ENCODE measurements around the gene PIAS2. TPM values are rescaled to one million over a fixed set of nuclear protein-coding genes. Genes with fewer than 3 reads are reported as not detected.

PIAS2 gene
- total RNA-seq, 2 donors from 2014 or later: 16.3 to 35.2 TPM

DNA sequence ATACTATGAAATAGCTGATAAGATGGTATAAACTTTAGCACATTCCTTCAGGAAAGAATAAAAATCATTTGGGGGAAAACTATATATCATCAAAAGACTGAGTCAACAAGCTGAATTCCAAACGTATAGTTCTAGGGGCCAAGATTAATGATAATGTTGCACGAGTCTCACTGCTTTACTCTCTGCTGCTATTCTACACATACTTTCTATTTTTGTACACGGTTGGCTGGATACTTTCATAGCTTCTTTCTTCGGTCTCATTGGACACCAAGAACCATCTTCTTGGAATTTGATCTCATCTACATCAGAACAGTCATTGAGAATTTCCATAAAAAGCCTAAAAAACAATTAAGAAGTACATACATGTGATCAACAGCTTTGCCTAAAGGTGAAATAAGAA is 87.8 kb downstream of the PIAS2 start:
- Histone ChIP-seq H3K4me3 (no peak overlapping the region), H3K27ac (no peak overlapping the region), H3K4me1 (replicated peaks) (no peaks in the 10 kb centered on the region), H3K9me3 (no peaks in the 10 kb centered on the region), H3K27me3 (replicated peaks; ENCODE audit: insufficient read depth) (no peaks in the 10 kb centered on the region), H3K36me3 (no peaks in the 10 kb centered on the region)
- intact Hi-C loops (cut with DNase I): no loop called here
- 78% methylated on average over 4 of the region's 4 CpGs for WGBS
- no peak for DNase-seq (ENCODE audit: low spot score)
- no peak for TF ChIP-seq POLR2AphosphoS5 (IDR thresholded peaks at IDR 0.05)
- TF ChIP-seq, protein P1, sequence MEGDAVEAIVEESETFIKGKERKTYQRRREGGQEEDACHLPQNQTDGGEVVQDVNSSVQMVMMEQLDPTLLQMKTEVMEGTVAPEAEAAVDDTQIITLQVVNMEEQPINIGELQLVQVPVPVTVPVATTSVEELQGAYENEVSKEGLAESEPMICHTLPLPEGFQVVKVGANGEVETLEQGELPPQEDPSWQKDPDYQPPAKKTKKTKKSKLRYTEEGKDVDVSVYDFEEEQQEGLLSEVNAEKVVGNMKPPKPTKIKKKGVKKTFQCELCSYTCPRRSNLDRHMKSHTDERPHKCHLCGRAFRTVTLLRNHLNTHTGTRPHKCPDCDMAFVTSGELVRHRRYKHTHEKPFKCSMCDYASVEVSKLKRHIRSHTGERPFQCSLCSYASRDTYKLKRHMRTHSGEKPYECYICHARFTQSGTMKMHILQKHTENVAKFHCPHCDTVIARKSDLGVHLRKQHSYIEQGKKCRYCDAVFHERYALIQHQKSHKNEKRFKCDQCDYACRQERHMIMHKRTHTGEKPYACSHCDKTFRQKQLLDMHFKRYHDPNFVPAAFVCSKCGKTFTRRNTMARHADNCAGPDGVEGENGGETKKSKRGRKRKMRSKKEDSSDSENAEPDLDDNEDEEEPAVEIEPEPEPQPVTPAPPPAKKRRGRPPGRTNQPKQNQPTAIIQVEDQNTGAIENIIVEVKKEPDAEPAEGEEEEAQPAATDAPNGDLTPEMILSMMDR (IDR thresholded peaks at IDR 0.05): no peak
- no peak for TF ChIP-seq POLR2A (IDR thresholded peaks at IDR 0.05)

DNA sequence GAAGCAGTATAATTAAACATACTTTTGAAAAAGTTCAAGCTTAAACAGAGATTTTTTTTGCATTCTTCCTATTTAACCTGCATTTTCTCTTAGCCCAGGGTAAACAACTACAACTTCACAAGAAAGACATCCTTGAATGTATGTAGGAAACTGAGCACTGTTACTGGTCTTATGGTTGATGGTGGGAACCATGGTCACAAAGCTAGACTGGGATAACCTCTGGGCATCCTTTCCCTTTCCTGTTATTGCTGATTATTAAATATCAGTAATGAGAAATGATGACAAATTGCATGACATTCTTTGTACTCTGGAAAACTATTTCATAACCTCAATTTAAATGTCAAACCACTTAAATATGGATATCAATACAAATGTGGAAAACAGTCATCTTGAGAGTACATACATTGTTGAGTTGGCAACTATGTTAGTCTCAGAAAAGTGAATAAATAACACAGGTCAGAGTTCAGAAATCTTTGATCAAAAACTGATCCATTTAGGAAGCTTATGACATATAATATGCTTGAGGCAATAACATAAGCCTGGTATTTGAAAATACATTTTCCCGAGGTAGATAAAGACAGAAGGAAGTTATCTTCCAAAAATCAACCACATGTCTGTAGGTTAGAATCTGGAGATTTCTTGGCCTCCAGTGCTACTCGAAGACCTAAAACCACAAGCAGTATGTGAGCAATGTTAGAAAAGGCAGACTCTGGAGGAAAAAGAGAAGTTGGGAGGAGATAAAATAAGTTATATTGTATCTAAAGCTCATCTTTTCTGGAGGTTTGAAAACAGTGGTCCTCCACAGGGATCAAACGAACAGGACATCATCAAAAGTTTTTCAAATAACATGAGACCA is 95.2 kb downstream of the PIAS2 start:
- Histone ChIP-seq H3K27ac (no peak overlapping the region), H3K36me3 (no peaks in the 10 kb centered on the region), H3K27me3 (replicated peaks; ENCODE audit: insufficient read depth) (no peaks in the 10 kb centered on the region), H3K9me3 (no peaks in the 10 kb centered on the region), H3K4me3 (no peak overlapping the region), H3K4me1 (replicated peaks) (no peaks in the 10 kb centered on the region)
- no peak for DNase-seq (ENCODE audit: low spot score)
- intact Hi-C loops (cut with DNase I): no loop called here
- WGBS: 82% methylated on average over 3 of the region's 3 CpGs
- TF ChIP-seq POLR2A (IDR thresholded peaks at IDR 0.05) (no peak), POLR2AphosphoS5 (IDR thresholded peaks at IDR 0.05) (no peak)

- no peak for DNase-seq (ENCODE audit: low spot score)
- H3K27ac ChIP-seq: no peak overlapping the region
- H3K9me3 ChIP-seq: no peaks in the 10 kb centered on the region
- no peaks in the 10 kb centered on the region for H3K27me3 ChIP-seq (replicated peaks; ENCODE audit: insufficient read depth)
- H3K36me3 ChIP-seq: no peaks in the 10 kb centered on the region
- 89% methylated on average over 6 of the region's 6 CpGs for WGBS
- H3K4me1 ChIP-seq (replicated peaks): no peaks in the 10 kb centered on the region
- TF ChIP-seq, protein P1 (IDR thresholded peaks at IDR 0.05): no peak
- TF ChIP-seq POLR2AphosphoS5 (IDR thresholded peaks at IDR 0.05): no peak
- TF ChIP-seq POLR2A (IDR thresholded peaks at IDR 0.05): no peak
- intact Hi-C loops (cut with DNase I): no loop called here
- no peak overlapping the region for H3K4me3 ChIP-seq
These were observed 96.4 kb downstream of the PIAS2 start for GRCh38 chr18:46820863-46821262.

DNA sequence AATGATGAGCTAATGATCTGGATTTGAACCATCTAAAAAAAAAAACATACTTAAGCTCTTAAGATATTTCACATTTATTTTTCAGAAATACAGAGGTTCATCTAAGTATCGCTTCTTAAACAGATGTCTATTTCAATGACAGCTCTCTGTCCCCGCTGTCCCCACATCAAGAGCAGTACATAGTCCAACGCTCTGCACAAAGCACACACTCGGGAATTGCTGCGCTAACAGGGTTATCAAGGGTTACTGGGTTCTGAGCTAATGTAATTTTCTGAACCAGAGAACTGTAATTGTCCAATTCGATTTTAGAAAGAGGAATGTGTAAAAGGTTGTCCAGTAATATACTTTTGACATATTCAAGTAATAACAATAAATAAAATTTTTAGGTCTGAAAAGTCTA is 101.6 kb downstream of the PIAS2 start:
- Histone ChIP-seq H3K4me1 (replicated peaks) (peaks cover 7% of the 10 kb centered on the region), H3K4me3 (no peak overlapping the region), H3K27me3 (replicated peaks; ENCODE audit: insufficient read depth) (no peaks in the 10 kb centered on the region), H3K27ac (no peak overlapping the region), H3K9me3 (no peaks in the 10 kb centered on the region), H3K36me3 (no peaks in the 10 kb centered on the region)
- DNase-seq (ENCODE audit: low spot score): no peak
- WGBS: 93% methylated on average over 6 of the region's 6 CpGs
- TF ChIP-seq, protein P1 (IDR thresholded peaks at IDR 0.05): no peak
- TF ChIP-seq POLR2AphosphoS5 (IDR thresholded peaks at IDR 0.05): no peak
- no peak for TF ChIP-seq POLR2A (IDR thresholded peaks at IDR 0.05)
- intact Hi-C loops (cut with DNase I): no loop called here

GRCh38 chr18:46814399-46814798 is 102.9 kb downstream of the PIAS2 start:
- no peak overlapping the region for H3K27ac ChIP-seq
- H3K9me3 ChIP-seq: no peaks in the 10 kb centered on the region
- H3K4me3 ChIP-seq: no peak overlapping the region
- DNase-seq (ENCODE audit: low spot score): no peak
- WGBS: 89% methylated on average over 4 of the region's 4 CpGs
- TF ChIP-seq POLR2A (IDR thresholded peaks at IDR 0.05): no peak
- TF ChIP-seq, protein P1 (IDR thresholded peaks at IDR 0.05): no peak
- TF ChIP-seq POLR2AphosphoS5 (IDR thresholded peaks at IDR 0.05): no peak
- H3K27me3 ChIP-seq (replicated peaks; ENCODE audit: insufficient read depth): no peaks in the 10 kb centered on the region
- intact Hi-C loops (cut with DNase I): no loop called here
- peaks cover 7% of the 10 kb centered on the region for H3K4me1 ChIP-seq (replicated peaks)
- H3K36me3 ChIP-seq: no peaks in the 10 kb centered on the region
